Spleen (tissue), 11 donors: ENCODE results near the gene HADH. TPM values are rescaled to one million over a fixed set of nuclear protein-coding genes. Genes with fewer than 3 reads are reported as not detected.
A peak's percentile ranks its signal among the peaks of the same experiment; 100 is the strongest.

Source experiments
- DNase-seq: peaks from one replicate; pipeline ENCODE4 v3.0.0-alpha.2; 2020
- H3K27ac ChIP-seq, 8 donors: fragments of 200-600 bp; sonication (generic) in 7 of 8; 1 replicate in 4 of 8; 2 replicates in 4 of 8; pipeline versions ENCODE4 v1.5.0 to v1.8.0; 2016 to 2021; ENCODE audit warnings: inconsistent platforms in 4 of 8, mild to moderate bottlenecking in 4 of 8, moderate library complexity in 1 of 8
- H3K27me3 ChIP-seq, 7 donors: fragments of 200-600 bp; sonication (generic) in 6 of 7; replicated peaks in 1 of 7; 1 replicate in 4 of 7; 2 replicates in 3 of 7; pipeline versions ENCODE4 v1.5.0 to v1.8.0; 2016 to 2021; ENCODE audit warnings: inconsistent platforms in 3 of 7, mild to moderate bottlenecking in 1 of 7
- H3K36me3 ChIP-seq, 6 donors: fragments of 200-600 bp; sonication (generic) in 5 of 6; 1 replicate in 4 of 6; 2 replicates in 2 of 6; pipeline versions ENCODE4 v1.5.0 to v1.8.0; 2016 to 2021; ENCODE audit warnings: inconsistent platforms in 2 of 6
- H3K4me1 ChIP-seq, 6 donors: fragments of 200-600 bp; sonication (generic) in 5 of 6; 1 replicate in 3 of 6; 2 replicates in 3 of 6; pipeline versions ENCODE4 v1.5.0 to v1.8.0; 2016 to 2021; ENCODE audit warnings: inconsistent platforms in 3 of 6
- H3K4me3 ChIP-seq, 8 donors: fragments of 200-600 bp; sonication (generic) in 7 of 8; 1 replicate in 4 of 8; 2 replicates in 4 of 8; pipeline versions ENCODE4 v1.5.0 to v1.8.0; 2016 to 2021; ENCODE audit warnings: inconsistent platforms in 4 of 8, mild to moderate bottlenecking in 4 of 8, moderate library complexity in 2 of 8
- H3K9me3 ChIP-seq, 8 donors: fragments of 200-600 bp; sonication (generic) in 7 of 8; 1 replicate in 4 of 8; 2 replicates in 4 of 8; pipeline versions ENCODE4 v1.5.0 to v1.8.0; 2016 to 2021; ENCODE audit warnings: inconsistent platforms in 4 of 8
- CTCF ChIP-seq, 11 experiments: fragments of 200-600 bp in 7 of 11; fragments of 450-650 bp in 4 of 11; sonication (generic) in 4 of 11; IDR thresholded peaks in 8 of 11; conservative IDR thresholded peaks in 3 of 11; 1 replicate in 7 of 11; 2 replicates in 4 of 11; pipeline versions ENCODE4 v1.4.0 to v1.8.0; 2016 to 2021; ENCODE audit warnings: antibody characterized with exemption in 11 of 11, inconsistent platforms in 4 of 11, mild to moderate bottlenecking in 1 of 11
- POLR2A ChIP-seq, 3 donors: fragments of 450-650 bp; IDR thresholded peaks; one replicate each; pipeline ENCODE4 v1.5.1; 2017; ENCODE audit warnings: antibody characterized with exemption in 3 of 3, mild to moderate bottlenecking in 1 of 3
- POLR2AphosphoS5 ChIP-seq, 3 donors: sonication (generic); formaldehyde crosslinking; IDR thresholded peaks; one replicate each; pipeline ENCODE4 v1.5.1; 2017; ENCODE audit warnings: antibody characterized with exemption in 3 of 3
- WGBS, 5 donors: extraction: QIAGEN DNeasy Blood & Tissue Kit in 3 of 5; methylation state at CpG; one replicate each; pipeline versions ENCODE4 v1.1.5 to v1.1.7; 2013 to 2018; 5-methylcytosine and 5-hydroxymethylcytosine counted together
- intact Hi-C: fragments of 100-400 bp; cut with DNase I; formaldehyde crosslinking; loops from one replicate; pipeline ENCODE4 v1.15.0; 2023; ENCODE audit warnings: low total_unique reads
- polyA plus RNA-seq, 3 donors: library from polyadenylated mRNA; stranded (reverse); fragments of 200-250 nt; gene quantifications; one replicate each; pipeline ENCODE4 v1.2.1, GENCODE V29; 2013
- total RNA-seq, 7 donors: library from RNA; depleted of rRNA in 3 of 7; stranded (reverse); fragments of >200 nt in 3 of 7; fragmentation: NEBNext Ultra II Directional in 4 of 7; extraction: Animal tissue kit (Norgen Biotek cat#: 25700) in 4 of 7; gene quantifications; one replicate each; pipeline versions ENCODE4 v1.1.0 to v1.2.1, GENCODE V29; 2016 to 2021
- donor health status: healthy with polysubstance abuse.
- donor health status: DM: no; HTN: no; CAD: no; lungs with moderate emphysema.
- donor health status: DM: no; HTN: no; CAD: no.
- donor health status: Bipolar disorder and iron deficiency.
- donor health status: healthy.
- donor health status: DM: no; HTN: no; CAD: no.
- donor health status: DM: yes; HTN: yes; CAD: no.

Gene HADH
- total and polyA plus RNA-seq, 10 donors = 24.4 to 39.9 (median 29.1) TPM

- Histone ChIP-seq H3K36me3 (no peaks in the 10 kb centered on the region), H3K4me3 (no peak overlapping the region), H3K27ac (no peak overlapping the region), H3K4me1 (no peaks in the 10 kb centered on the region), H3K27me3 (peaks cover 0 to under 1% (median 0%) of the 10 kb centered on the region in 7 donors), H3K9me3 (no peaks in the 10 kb centered on the region)
- no peak for DNase-seq
- intact Hi-C loops = no loop called here
- 70 to 85% (median 74%) methylated on average over 5 of the region's 5 CpGs for WGBS, 5 donors
- no peak for TF ChIP-seq CTCF (IDR thresholded peaks at IDR 0.05 in 8 of 11, conservative IDR thresholded peaks at IDR 0.05 in 3 of 11)
- TF ChIP-seq POLR2AphosphoS5 (IDR thresholded peaks at IDR 0.05) = no peak
- TF ChIP-seq POLR2A (IDR thresholded peaks at IDR 0.05) = no peak
These were observed 88.5 kb downstream of the HADH start for GRCh38 chr4:108078024-108078733.

DNA sequence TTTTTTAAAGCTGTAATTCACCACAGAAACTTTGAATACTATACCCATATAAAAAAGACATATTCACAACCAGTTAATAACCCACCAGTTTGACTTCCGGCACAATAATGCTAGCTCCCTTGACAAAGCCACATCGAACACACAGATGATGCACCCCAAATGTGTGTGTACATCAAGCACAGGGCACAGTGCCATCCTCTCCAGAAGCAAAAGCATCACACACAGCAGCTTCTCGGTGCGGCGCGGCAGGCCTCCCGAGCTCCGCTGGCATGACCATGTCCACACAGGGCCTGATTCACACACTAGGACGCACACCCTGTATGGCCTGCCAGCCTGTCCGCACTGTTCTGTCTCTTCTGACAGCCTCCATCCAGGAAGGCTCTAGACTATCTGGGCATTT lies 91.1 kb downstream of the HADH start:
- intact Hi-C loops = no loop called here
- TF ChIP-seq CTCF (IDR thresholded peaks at IDR 0.05 in 8 of 11, conservative IDR thresholded peaks at IDR 0.05 in 3 of 11) (no peak), POLR2AphosphoS5 (IDR thresholded peaks at IDR 0.05) (peak in 1 of 3 donors; percentile 63), POLR2A (IDR thresholded peaks at IDR 0.05) (no peak)
- no peaks in the 10 kb centered on the region for H3K27me3 ChIP-seq
- H3K36me3 ChIP-seq = no peaks in the 10 kb centered on the region
- DNase-seq = no peak
- 80 to 95% (median 90%) methylated on average over 9 to 10 of the region's 10 CpGs for WGBS, 5 donors
- no peak overlapping the region for H3K4me3 ChIP-seq
- no peaks in the 10 kb centered on the region for H3K4me1 ChIP-seq
- no peaks in the 10 kb centered on the region for H3K9me3 ChIP-seq
- no peak overlapping the region for H3K27ac ChIP-seq

GRCh38 chr4:108081256-108081655 lies 91.6 kb downstream of the HADH start:
- H3K4me1 ChIP-seq = no peaks in the 10 kb centered on the region

More at GRCh38 chr4:108081256-108081655, 91.6 kb downstream of the HADH start:
- WGBS, 5 donors = 90 to 96% (median 91%) methylated on average over 16 of the region's 16 CpGs
- Histone ChIP-seq H3K4me3 (no peak overlapping the region), H3K27me3 (no peaks in the 10 kb centered on the region), H3K36me3 (no peaks in the 10 kb centered on the region), H3K9me3 (no peaks in the 10 kb centered on the region), H3K27ac (no peak overlapping the region)
- no peak for TF ChIP-seq POLR2A (IDR thresholded peaks at IDR 0.05)
- no peak for TF ChIP-seq POLR2AphosphoS5 (IDR thresholded peaks at IDR 0.05)
- TF ChIP-seq CTCF (IDR thresholded peaks at IDR 0.05 in 8 of 11, conservative IDR thresholded peaks at IDR 0.05 in 3 of 11) = no peak
- DNase-seq = no peak
- intact Hi-C loops = no loop called here

Other genes starting within 250 kb of the HADH start
- gene SGMS2, start 165.0 kb upstream of the HADH start, total RNA-seq = 10 to 100 TPM in 3 of 7 donors, 1 to 10 TPM in 4; 2.9 to 35.5 (median 7.3) TPM
- under 1 TPM; 0.20 to 0.48 (median 0.26) TPM for gene SGMS2, start 165.0 kb upstream of the HADH start, polyA plus RNA-seq
- 10 to 100 TPM; 10.4 to 14.0 (median 12.5) TPM for gene CYP2U1, start 58.3 kb upstream of the HADH start, total RNA-seq
- 1 to 10 TPM; 5.5 to 6.2 (median 5.9) TPM for gene CYP2U1, start 58.3 kb upstream of the HADH start, polyA plus RNA-seq
- gene LEF1, start 179.0 kb downstream of the HADH start, total RNA-seq = 10 to 100 TPM; 18.6 to 55.4 (median 34.7) TPM
- gene LEF1, start 179.0 kb downstream of the HADH start, polyA plus RNA-seq = 10 to 100 TPM in 1 of 3 donors, 1 to 10 TPM in 2; 7.8 to 27.9 (median 9.7) TPM